GM10248 (cell line): ENCODE measurements around the gene CCDC148.

ENCODE experiments used
- CTCF ChIA-PET: fragments of 300-600 bp; sonication (Branson Sonifier 250); formaldehyde crosslinking; extraction: SDS; loops from one replicate; lab custom pipeline; 2021; ENCODE audit warnings: antibody characterized with exemption; lab: Yijun Ruan, JAX
- POLR2A ChIA-PET: fragments of 350-650 bp; sonication (Branson Sonifier 250); formaldehyde crosslinking; extraction: SDS; loops from one replicate; lab custom pipeline; 2020; ENCODE audit warnings: antibody characterized with exemption; lab: Yijun Ruan, JAX
- DNase-seq: peaks from one replicate; pipeline ENCODE4 v3.0.0; 2012; ENCODE audit errors: extremely low spot score
- TF ChIP-seq, protein P1 (sequence below): IDR thresholded peaks from 2 replicates; pipeline ENCODE4 v1.5.1; 2012; ENCODE audit warnings: mild to moderate bottlenecking, low read depth; ENCODE audit errors: extremely low read depth, missing control alignments, control extremely low read depth

Gene CCDC148

DNA sequence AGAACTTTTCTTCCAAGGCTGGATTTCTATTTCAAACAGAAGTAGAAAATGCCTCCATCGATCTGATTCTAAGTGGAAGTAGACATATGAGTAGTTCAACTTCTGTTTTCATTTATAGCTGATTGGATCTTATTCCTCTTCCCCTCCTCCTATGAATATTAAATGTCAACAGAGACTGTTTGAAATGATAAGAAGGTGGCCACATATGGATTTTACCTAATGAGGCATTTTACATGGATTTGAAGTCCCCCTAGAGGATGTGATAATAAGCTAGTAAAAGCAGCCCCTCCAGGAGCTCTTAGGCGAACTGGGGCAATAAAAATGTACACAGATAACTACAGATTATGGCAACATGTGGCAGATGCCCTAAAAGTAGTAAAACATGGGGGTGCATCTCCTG, 283.8 kb downstream of the CCDC148 start:
- no peak for DNase-seq
- ChIA-PET CTCF (interaction anchor here (1.3 to 1.4 kb wide), 2 partner anchors 562 to 581 kb away, joined by 3 to 4 read pairs; no protein-coding TSS in a partner anchor), POLR2A (no interaction called here)
- TF ChIP-seq, protein P1, sequence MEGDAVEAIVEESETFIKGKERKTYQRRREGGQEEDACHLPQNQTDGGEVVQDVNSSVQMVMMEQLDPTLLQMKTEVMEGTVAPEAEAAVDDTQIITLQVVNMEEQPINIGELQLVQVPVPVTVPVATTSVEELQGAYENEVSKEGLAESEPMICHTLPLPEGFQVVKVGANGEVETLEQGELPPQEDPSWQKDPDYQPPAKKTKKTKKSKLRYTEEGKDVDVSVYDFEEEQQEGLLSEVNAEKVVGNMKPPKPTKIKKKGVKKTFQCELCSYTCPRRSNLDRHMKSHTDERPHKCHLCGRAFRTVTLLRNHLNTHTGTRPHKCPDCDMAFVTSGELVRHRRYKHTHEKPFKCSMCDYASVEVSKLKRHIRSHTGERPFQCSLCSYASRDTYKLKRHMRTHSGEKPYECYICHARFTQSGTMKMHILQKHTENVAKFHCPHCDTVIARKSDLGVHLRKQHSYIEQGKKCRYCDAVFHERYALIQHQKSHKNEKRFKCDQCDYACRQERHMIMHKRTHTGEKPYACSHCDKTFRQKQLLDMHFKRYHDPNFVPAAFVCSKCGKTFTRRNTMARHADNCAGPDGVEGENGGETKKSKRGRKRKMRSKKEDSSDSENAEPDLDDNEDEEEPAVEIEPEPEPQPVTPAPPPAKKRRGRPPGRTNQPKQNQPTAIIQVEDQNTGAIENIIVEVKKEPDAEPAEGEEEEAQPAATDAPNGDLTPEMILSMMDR = no peak

DNA sequence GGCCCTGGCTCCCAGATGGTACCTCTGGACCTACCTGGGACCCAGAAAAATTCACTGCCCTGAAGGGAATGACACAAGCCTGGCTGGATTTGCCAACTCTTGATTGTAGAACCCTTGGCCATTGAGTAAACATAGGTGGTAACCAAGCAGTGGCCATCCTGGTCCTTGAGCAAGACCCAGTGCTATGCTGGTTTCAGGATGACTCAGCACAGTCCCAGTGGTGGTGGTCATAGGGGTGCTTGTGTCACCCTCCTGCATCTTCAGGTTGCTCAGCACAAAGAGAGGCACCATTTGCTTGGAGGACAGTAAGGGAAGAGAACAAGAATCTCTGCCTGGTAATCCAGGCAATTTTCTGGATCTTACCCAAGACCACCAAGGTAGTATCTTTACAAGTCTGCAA, 302.0 kb downstream of the CCDC148 start:
- no peak for DNase-seq
- ChIA-PET CTCF (no interaction called here), POLR2A (no interaction called here)
- TF ChIP-seq, protein P1 = no peak

DNA sequence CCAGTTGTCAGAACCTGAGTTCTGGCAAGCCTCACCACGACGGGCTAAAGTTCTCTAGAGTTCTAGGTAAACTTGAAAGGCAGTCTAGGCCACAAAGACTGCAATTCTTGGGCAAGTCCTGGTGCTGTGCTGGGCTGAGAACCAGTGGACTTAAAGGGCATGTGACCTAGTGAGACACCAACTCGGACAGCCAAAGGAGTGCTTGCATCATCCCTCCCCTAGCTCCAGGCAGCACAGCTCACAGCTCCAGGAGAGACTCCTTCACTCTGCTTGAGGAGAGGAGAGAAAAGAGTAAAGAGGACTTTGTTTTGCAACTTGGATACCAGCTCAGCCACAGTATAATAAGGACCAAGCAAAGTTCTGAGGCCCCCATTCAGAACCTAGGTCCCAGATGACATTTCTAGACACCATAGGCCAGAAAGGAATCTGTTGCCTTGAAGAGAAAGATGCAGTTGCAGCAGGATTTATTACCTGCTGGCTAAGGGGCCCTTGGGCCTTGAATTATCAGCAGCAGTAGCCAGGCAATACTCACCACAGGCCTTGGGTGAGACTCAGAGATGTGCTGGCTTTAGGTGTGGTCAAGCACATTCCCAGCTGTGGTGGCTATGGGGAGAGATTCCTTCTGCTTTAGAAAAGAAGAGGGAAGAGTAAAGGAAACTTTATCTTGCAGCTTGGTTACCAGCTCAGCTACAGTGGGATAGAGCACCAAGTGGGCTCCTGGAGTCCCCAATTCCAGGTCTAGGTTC, 303.1 kb downstream of the CCDC148 start:
- no peak for DNase-seq
- POLR2A ChIA-PET = no interaction called here
- CTCF ChIA-PET = no interaction called here

DNA sequence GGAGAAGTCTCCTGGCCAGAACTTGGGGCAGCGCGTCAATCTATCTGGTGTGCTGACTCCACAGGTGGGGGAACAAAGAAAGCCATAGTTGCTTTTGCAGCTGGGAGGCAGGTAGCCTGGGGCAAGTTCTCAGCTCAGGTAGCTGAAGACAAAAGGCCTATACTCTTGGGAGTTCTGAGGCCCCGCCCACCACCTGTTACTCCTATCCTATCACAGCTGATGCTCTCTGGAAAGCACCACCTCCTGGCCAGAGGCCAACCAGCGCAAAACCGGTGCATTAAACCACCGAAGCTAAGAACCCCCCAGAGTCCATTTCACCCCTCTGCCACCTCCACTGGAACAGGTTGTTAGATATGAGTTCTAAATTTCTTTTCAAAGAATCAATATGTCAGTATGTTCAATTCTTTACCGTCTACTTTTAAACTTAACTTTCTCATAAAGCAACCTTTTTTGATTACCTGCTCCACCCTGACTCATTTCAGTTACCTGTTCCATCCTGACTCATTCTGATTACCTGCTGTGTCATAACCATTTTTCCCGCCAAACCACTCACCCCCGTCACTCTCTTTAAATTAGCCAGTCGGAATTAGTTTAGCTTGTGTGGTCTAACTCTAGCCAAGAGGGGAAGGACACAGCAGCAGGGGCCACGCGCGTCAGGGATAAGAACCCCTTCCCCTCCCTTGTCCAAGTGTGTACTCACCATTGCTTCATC, 311.5 kb downstream of the CCDC148 start:
- no peak for DNase-seq
- TF ChIP-seq, protein P1 = no peak
- CTCF ChIA-PET = no interaction called here
- POLR2A ChIA-PET = no interaction called here

More for the DNA sequence above, 303.1 kb downstream of the CCDC148 start:
- TF ChIP-seq, protein P1 = no peak

DNA sequence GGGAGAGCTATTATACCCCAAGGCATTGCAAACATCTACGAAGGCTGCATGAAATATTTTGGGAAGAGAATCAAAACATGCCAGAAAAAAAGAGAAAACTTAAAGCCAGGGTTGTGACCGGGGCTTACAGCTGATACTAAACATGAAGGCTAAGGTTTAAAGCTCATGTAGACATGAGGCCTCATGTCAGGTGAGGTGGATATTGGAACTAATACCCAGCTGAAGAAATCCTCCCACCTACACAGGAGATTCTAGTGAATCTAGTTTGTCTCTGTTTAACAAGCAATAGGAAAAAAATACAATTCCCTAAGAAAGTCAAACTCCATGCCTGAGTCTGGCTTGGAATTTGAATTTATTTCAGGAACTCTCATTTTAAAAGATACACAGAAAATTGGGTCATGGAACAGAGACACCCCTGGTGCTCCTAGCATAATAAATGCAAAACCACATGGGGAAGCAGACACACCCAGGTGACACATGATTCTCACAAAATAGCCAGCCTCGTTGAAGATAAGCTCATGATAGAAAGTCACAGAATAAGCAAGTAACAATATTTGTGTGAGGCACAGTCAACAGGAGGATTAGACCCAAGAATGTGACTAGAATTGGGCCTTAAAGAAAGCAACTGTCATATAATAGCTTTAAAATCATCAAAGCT, 312.7 kb downstream of the CCDC148 start:
- DNase-seq = no peak
- TF ChIP-seq, protein P1 = no peak
- POLR2A ChIA-PET = no interaction called here
- CTCF ChIA-PET = no interaction called here

DNA sequence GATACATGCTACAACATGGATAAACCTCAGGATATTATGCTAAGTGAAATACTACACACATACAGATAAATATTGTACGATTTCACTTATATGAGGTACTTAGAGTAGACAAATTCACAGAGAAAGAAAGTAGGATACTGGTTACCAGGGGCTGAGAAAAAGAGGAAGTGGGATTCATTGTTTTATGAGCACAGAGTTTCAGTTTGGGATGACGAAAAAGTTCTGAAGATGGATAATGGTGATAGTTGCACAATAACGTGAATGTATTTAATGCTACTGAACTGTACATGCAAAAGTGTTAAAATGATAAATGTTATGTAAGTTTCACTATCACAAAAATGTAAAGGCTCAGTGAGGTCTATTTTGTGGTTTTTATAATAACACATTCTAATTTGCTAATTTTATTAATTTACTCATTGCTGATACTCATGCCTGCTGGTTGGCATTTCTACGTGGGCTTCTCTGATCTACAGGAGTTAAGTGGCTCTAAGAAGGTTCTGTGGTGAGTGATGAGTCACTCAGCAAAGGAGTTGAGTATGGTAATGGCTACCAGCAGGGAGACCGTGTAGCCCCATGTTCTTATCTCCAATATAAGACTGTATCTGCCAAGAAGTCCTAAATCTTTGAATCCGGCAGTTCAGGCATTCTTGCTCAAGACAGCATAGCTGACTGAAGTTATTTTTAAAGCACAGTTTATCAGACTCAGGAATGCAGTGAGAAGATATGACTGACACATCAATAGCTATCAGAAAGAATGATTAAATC, 313.8 kb downstream of the CCDC148 start:
- no peak for DNase-seq
- TF ChIP-seq, protein P1 = no peak
- POLR2A ChIA-PET = no interaction called here
- CTCF ChIA-PET = no interaction called here
